ENCODE results near the gene TMEM121B. TPM values are rescaled to one million over a fixed set of nuclear protein-coding genes. Genes with fewer than 3 reads are reported as not detected.

Gene TMEM121B
- total RNA-seq, 1 experiment from 2014 or later: 8.1 TPM

DNA sequence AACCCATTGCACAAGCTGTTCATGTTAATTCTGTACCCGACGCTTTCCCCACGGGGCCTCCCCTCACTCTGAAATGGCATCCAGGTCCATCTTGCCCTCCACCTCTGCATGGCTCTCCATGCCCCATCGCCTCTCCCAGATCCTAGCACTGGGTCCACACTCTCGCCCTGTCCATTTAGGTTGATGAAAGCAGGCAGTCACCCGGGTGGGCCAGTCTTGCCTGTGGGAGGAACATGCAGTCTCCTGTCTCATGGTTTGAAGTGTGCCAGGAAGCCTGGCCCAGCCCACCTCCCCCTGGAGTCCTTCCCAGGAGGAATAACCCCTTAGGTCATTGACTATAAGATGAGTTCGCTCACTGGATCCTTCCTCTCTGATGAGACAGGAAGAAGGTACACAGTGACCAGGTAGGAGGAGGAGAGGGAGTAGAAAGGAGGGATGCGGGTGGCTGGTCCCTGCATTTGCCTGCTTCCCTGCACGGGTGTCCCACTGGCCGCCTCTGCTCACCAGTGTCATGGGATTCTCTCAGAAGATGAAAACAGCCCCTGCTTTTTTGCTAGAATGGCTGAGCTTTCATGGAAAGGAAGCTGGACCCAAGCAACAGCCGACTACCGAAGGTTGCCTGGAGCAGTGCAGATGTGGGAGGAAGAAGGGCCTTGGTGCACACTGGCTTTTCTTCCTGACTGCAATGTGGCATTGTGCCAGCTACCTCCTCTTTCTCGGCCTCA, 6.8 kb downstream of the TMEM121B start:
- Histone ChIP-seq H4K5ac (ENCODE audit: insufficient read length, low read depth, low read length) (no peak overlapping the region), H4K91ac (ENCODE audit: insufficient read length, low read depth, low read length) (no peak overlapping the region), H3K4me2 (ENCODE audit: insufficient read depth, insufficient read length, low read length) (no peak overlapping the region), H2BK12ac (ENCODE audit: insufficient read length, low read depth, low read length) (no peak overlapping the region), H3K56ac (ENCODE audit: insufficient read length, low read depth, low read length) (no peak overlapping the region), H3T11ph (ENCODE audit: low read length) (no peak overlapping the region), H3K9ac (ENCODE audit: extremely low read depth, insufficient read length, low read length) (no peak overlapping the region), H3K23me2 (ENCODE audit: insufficient read length, low read depth, low read length, poor library complexity, severe bottlenecking) (no peaks in the 10 kb centered on the region), H3K79me2 (ENCODE audit: insufficient read depth, low read length) (no peaks in the 10 kb centered on the region), H3K4me1 (ENCODE audit: insufficient read depth, low read length) (no peaks in the 10 kb centered on the region; the same call in 1 of the 2 replicates), H2BK15ac (ENCODE audit: low read depth, low read length) (no peak overlapping the region), H3K9me3 (ENCODE audit: control insufficient read depth, low read depth, low read length) (no peaks in the 10 kb centered on the region), H2AK5ac (ENCODE audit: insufficient read length, low read length) (no peak overlapping the region), H2BK5ac (ENCODE audit: insufficient read length, low read length) (no peak overlapping the region), H2BK20ac (ENCODE audit: low read depth, low read length, poor library complexity, severe bottlenecking) (no peak overlapping the region), H3K27me3 (ENCODE audit: insufficient read depth, low read length) (no peaks in the 10 kb centered on the region), H2BK120ac (ENCODE audit: low read depth, low read length, poor library complexity, severe bottlenecking) (no peak overlapping the region), H3K79me1 (ENCODE audit: insufficient read depth, low read depth, low read length, poor library complexity, severe bottlenecking) (no peaks in the 10 kb centered on the region), H4K20me1 (ENCODE audit: control insufficient read depth, insufficient read depth, insufficient read length) (no peaks in the 10 kb centered on the region), H3K14ac (ENCODE audit: insufficient read depth, low read length) (no peak overlapping the region; the same call in 1 of the 2 replicates), H2AFZ (ENCODE audit: low read length) (no peak overlapping the region), H3K18ac (ENCODE audit: insufficient read length, low read depth, low read length) (no peak overlapping the region), H4K8ac (replicated peaks; ENCODE audit: insufficient read length, low read depth, low read length) (no peak overlapping the region), H3K27ac (ENCODE audit: insufficient read length, low read depth, low read length) (no peak overlapping the region), H3K4ac (ENCODE audit: low read depth, low read length) (no peak overlapping the region), H3K23ac (ENCODE audit: insufficient read length, low read depth, low read length) (no peak overlapping the region)
- no peak for DNase-seq
- no peak overlapping the region for H3K27ac Mint-ChIP-seq
- no peak overlapping the region for H3K4me3 Mint-ChIP-seq
- H3K4me1 Mint-ChIP-seq: peaks cover 27 to 37% of the 10 kb centered on the region in 2 experiments
- 0 out of 2 replicates have a peak, but pooled peaks cover 2% of the 10 kb centered on the region for H3K27me3 Mint-ChIP-seq (ENCODE audit: low read depth)
- no peaks in the 10 kb centered on the region; a peak in 1 of 5 replicates for H3K9me3 Mint-ChIP-seq
- peaks cover under 1 to 7% (median 1%) of the 10 kb centered on the region in 3 experiments; a peak in 4 of 7 replicates for H3K36me3 Mint-ChIP-seq (ENCODE audit: insufficient read depth in 1 of 3, low read depth in 3 of 3)
- WGBS (ENCODE audit: extremely low coverage, insufficient read length, low lambda C conversion rate): no CpG with 5 or more reads among the region's 13 CpGs
- TF ChIP-seq, protein P1, sequence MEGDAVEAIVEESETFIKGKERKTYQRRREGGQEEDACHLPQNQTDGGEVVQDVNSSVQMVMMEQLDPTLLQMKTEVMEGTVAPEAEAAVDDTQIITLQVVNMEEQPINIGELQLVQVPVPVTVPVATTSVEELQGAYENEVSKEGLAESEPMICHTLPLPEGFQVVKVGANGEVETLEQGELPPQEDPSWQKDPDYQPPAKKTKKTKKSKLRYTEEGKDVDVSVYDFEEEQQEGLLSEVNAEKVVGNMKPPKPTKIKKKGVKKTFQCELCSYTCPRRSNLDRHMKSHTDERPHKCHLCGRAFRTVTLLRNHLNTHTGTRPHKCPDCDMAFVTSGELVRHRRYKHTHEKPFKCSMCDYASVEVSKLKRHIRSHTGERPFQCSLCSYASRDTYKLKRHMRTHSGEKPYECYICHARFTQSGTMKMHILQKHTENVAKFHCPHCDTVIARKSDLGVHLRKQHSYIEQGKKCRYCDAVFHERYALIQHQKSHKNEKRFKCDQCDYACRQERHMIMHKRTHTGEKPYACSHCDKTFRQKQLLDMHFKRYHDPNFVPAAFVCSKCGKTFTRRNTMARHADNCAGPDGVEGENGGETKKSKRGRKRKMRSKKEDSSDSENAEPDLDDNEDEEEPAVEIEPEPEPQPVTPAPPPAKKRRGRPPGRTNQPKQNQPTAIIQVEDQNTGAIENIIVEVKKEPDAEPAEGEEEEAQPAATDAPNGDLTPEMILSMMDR (conservative IDR thresholded peaks at IDR 0.05): no peak

Data from H9 (cell line).